ENCODE results near the gene CXXC1. TPM values are rescaled to one million over a fixed set of nuclear protein-coding genes. Genes with fewer than 3 reads are reported as not detected.

The CXXC1 gene
- total RNA-seq: 64.4 and 66.9 TPM in 2 replicates
- polyA plus RNA-seq: 128 and 153 TPM in 2 replicates
- polyA plus RNA-seq (2011; cell fraction: cytosol; rRNA removed): 53.5 and 68.2 TPM in 2 replicates
- polyA plus RNA-seq (2011; cell fraction: nucleus; rRNA removed): 285 and 301 TPM in 2 replicates
- 36.6 and 36.7 TPM in 2 replicates for polyA plus RNA-seq (2012)
- 37.7 and 39.4 TPM in 2 replicates for polyA minus RNA-seq
- 25.9 TPM for polyA minus RNA-seq (2011; cell fraction: cytosol; rRNA and poly(A)+ RNA removed)
- 26.5 and 44.5 TPM in 2 replicates for polyA minus RNA-seq (2011; cell fraction: nucleus; rRNA and poly(A)+ RNA removed)
- Bru-seq, nascent RNA: percentile 50 among the genes with signal in this experiment
- percentile 90 among the genes with signal in this experiment for BruChase-seq, experiment 1, labeled RNA remaining after a 6-hour chase
- BruChase-seq, experiment 2, labeled RNA remaining after a 2-hour chase: percentile 79 among the genes with signal in this experiment
- long read RNA-seq, transcript CXXC1-201 (15 exons, 2,936 nt): major isoform, 54 of 95 reads
- long read RNA-seq, partial matches to known transcripts: 17 of 95 reads
- long read RNA-seq, other reads (novel, unspliced or antisense): 18 of 95 reads

GRCh38 chr18:50287441-50288347 lies at the start of gene CXXC1:
CXXC1 (minus strand) TSS chr18:50287692; CDS start chr18:50287589, 103 bp downstream.
- Histone ChIP-seq H3K79me2 (ENCODE audit: control insufficient read depth, insufficient read depth, low read length) (peaks cover 13% of the 10 kb centered on the region), H2AFZ (ENCODE audit: low read depth, low read length) (peak within 1 kb of the TSS; percentile 91), H3K36me3 (ENCODE audit: control insufficient read depth in 2 of 2, extremely low read depth in 1 of 2, insufficient read depth in 2 of 2, low read length in 2 of 2) (peaks cover 0 to 22% of the 10 kb centered on the region in 2 experiments), H3K27ac (ENCODE audit: insufficient read depth, low read depth, low read length) (peak within 1 kb of the TSS; percentile 33), H3K4me3 (replicated peaks in 1 of 3; ENCODE audit: insufficient read depth in 1 of 3, low read depth in 1 of 3, low read length in 3 of 3) (peak within 1 kb of the TSS; percentile 76 to 88 (median 78)), H3K4me1 (ENCODE audit: control insufficient read depth, extremely low read depth, insufficient read depth, low read length) (peaks cover 5% of the 10 kb centered on the region), H4K20me1 (replicated peaks; ENCODE audit: control insufficient read depth, extremely low read depth, insufficient read depth, low read length) (no peaks in the 10 kb centered on the region), H3K9me3 (replicated peaks; ENCODE audit: control insufficient read depth, insufficient read depth, low read length) (no peaks in the 10 kb centered on the region), H3K4me2 (ENCODE audit: insufficient read depth, low read length) (peak within 1 kb of the TSS; percentile 75), H3K9ac (replicated peaks; ENCODE audit: extremely low read depth, insufficient read depth, low read length) (peak within 1 kb of the TSS; percentile 37), H3K9me1 (replicated peaks; ENCODE audit: control insufficient read depth, extremely low read depth, insufficient read depth, low read length) (no peaks in the 10 kb centered on the region), H3K27me3 (ENCODE audit: control insufficient read depth in 2 of 2, insufficient read depth in 2 of 2, low read length in 2 of 2) (peaks cover 0 to 1% of the 10 kb centered on the region in 2 experiments)
- FAIRE-seq (peak; percentile 100), DNase-seq (ENCODE audit: low read depth, low spot score) (peak; percentile 100)
- ChIA-PET POLR2A (no interaction called here), CTCF (no interaction called here)
- TF ChIP-seq MYC (IDR thresholded peaks at IDR 0.05; ENCODE audit: low read depth, low read length) (no peak), GATA2 (IDR thresholded peaks at IDR 0.05; ENCODE audit: insufficient read depth, insufficient read length, low read depth, low read length) (no peak), CTCF (IDR thresholded peaks at IDR 0.05; ENCODE audit: extremely low read depth in 1 of 2, insufficient read depth in 1 of 2, low read depth in 1 of 2, low read length in 2 of 2) (peak; percentile 35 to 69), FOS (IDR thresholded peaks at IDR 0.05; ENCODE audit: borderline replicate concordance, insufficient read depth, low read length) (no peak), EZH2 (IDR thresholded peaks at IDR 0.05; ENCODE audit: borderline replicate concordance, low read depth, low read length, severe bottlenecking) (no peak), JUN (IDR thresholded peaks at IDR 0.05; ENCODE audit: borderline replicate concordance, insufficient read depth, insufficient read length, low read depth) (peak; percentile 43), POLR2AphosphoS5 (IDR thresholded peaks at IDR 0.05; ENCODE audit: insufficient read depth, low read depth, low read length) (peak; percentile 75), POLR2A (IDR thresholded peaks at IDR 0.05; ENCODE audit: low read depth, low read length) (peak; percentile 77), MAX (IDR thresholded peaks at IDR 0.05; ENCODE audit: insufficient read depth, insufficient read length) (peak; percentile 6)
- intact Hi-C loops (cut with micrococcal nuclease) (loop anchor here (1.0 to 2.0 kb wide), 3 partner anchors 11 to 87 kb away; partner anchors contain the start of gene SKA1), dilution Hi-C loops (cut with MboI; ENCODE audit: extremely low pct_ligation_motif_present, low sequenced_read_pairs) (no loop called here)
- BruUV-seq (replicated peaks): no TSS peak

All from endothelial cell of umbilical vein (primary cell).